GM12878 (cell line): ENCODE data around the gene ANKRD37. TPM values are rescaled to one million over a fixed set of nuclear protein-coding genes. Genes with fewer than 3 reads are reported as not detected.

ENCODE experiments used
- BRCA1 ChIP-seq: IDR thresholded peaks from 2 replicates; pipeline ENCODE4 v1.6.1; 2011; ENCODE audit warnings: low read depth, low read length, improper control_type of control experiment
- CHD2 ChIP-seq: IDR thresholded peaks from 2 replicates; pipeline ENCODE4 v1.6.1; 2011; ENCODE audit warnings: low read depth, low read length, improper control_type of control experiment, borderline replicate concordance
- CREM ChIP-seq: IDR thresholded peaks from 2 replicates; pipeline ENCODE4 v1.6.1; 2014; ENCODE audit warnings: antibody characterized with exemption, low read depth
- EGR1 ChIP-seq, 2 experiments: IDR thresholded peaks; 1 replicate in 1 of 2; 2 replicates in 1 of 2; pipeline ENCODE4 v1.6.1; 2011 to 2012; ENCODE audit warnings: low read depth in 2 of 2, low read length in 2 of 2, borderline replicate concordance in 1 of 2, mild to moderate bottlenecking in 1 of 2, moderate library complexity in 1 of 2
- EP300 ChIP-seq, 2 experiments: fragments of 150-350 bp in 1 of 2; IDR thresholded peaks; 2 replicates each; pipeline ENCODE4 v1.6.1; 2011 to 2012; ENCODE audit warnings: low read depth in 2 of 2, low read length in 2 of 2, borderline replicate concordance in 1 of 2, improper control_type of control experiment in 1 of 2, inconsistent platforms in 1 of 2; ENCODE audit not compliant: control insufficient read depth in 1 of 2
- EZH2 ChIP-seq: IDR thresholded peaks from 2 replicates; pipeline ENCODE4 v1.6.1; 2012; ENCODE audit warnings: low read depth, mild to moderate bottlenecking, control low read depth, inconsistent platforms, low read length, borderline replicate concordance; ENCODE audit not compliant: control insufficient read depth
- HDAC6 ChIP-seq: fragments of 200-600 bp; sonication (generic); IDR thresholded peaks from one replicate; pipeline ENCODE4 v1.8.0; 2017; ENCODE audit warnings: antibody characterized with exemption; ENCODE audit not compliant: unreplicated experiment
- IKZF1 ChIP-seq: fragments of 450-650 bp; conservative IDR thresholded peaks from 2 replicates; pipeline ENCODE4 v1.6.1; 2017; ENCODE audit warnings: antibody characterized with exemption, mild to moderate bottlenecking
- JUND ChIP-seq: IDR thresholded peaks from 2 replicates; pipeline ENCODE4 v1.6.1; 2012; ENCODE audit warnings: low read depth, mild to moderate bottlenecking, low read length, improper control_type of control experiment, moderate library complexity
- MXI1 ChIP-seq: fragments of 150-350 bp; IDR thresholded peaks from 2 replicates; pipeline ENCODE4 v1.6.1; 2011; ENCODE audit warnings: low read depth, mild to moderate bottlenecking, inconsistent platforms, low read length, improper control_type of control experiment
- NFXL1 ChIP-seq: fragments of 450-650 bp; IDR thresholded peaks from 2 replicates; pipeline ENCODE4 v1.6.1; 2017; ENCODE audit warnings: antibody characterized with exemption, mild to moderate bottlenecking, borderline replicate concordance
- NR2F1 ChIP-seq: fragments of 450-650 bp; conservative IDR thresholded peaks from 2 replicates; pipeline ENCODE4 v1.6.1; 2017; ENCODE audit warnings: mild to moderate bottlenecking
- NRF1 ChIP-seq: conservative IDR thresholded peaks from 2 replicates; pipeline ENCODE4 v1.6.1; 2011; ENCODE audit warnings: mild to moderate bottlenecking, low read depth, low read length, improper control_type of control experiment
- PAX8 ChIP-seq: fragments of 450-650 bp; IDR thresholded peaks from 2 replicates; pipeline ENCODE4 v1.6.1; 2017; ENCODE audit warnings: mild to moderate bottlenecking, moderate library complexity
- POLR2A ChIP-seq: IDR thresholded peaks from 2 replicates; pipeline ENCODE4 v1.6.1; 2011; ENCODE audit warnings: low read depth, mild to moderate bottlenecking, low read length
- POLR2AphosphoS5 ChIP-seq: IDR thresholded peaks from 2 replicates; pipeline ENCODE4 v1.6.1; 2011; ENCODE audit warnings: mild to moderate bottlenecking, low read length, inconsistent platforms
- PRDM15 ChIP-seq: fragments of 450-650 bp; formaldehyde crosslinking; IDR thresholded peaks from 2 replicates; pipeline ENCODE4 v1.4.0; 2020; ENCODE audit warnings: mild to moderate bottlenecking, moderate library complexity
- RAD51 ChIP-seq: fragments of 450-650 bp; IDR thresholded peaks from 2 replicates; pipeline ENCODE4 v1.6.1; 2016; ENCODE audit warnings: moderate library complexity, mild to moderate bottlenecking, inconsistent platforms
- SIN3A ChIP-seq: IDR thresholded peaks from 2 replicates; pipeline ENCODE4 v1.6.1; 2012; ENCODE audit warnings: low read depth, low read length, improper control_type of control experiment
- SIX5 ChIP-seq: IDR thresholded peaks from 2 replicates; pipeline ENCODE4 v1.6.1; 2011; ENCODE audit warnings: mild to moderate bottlenecking, low read depth, low read length, moderate library complexity; ENCODE audit not compliant: severe bottlenecking
- SKIL ChIP-seq: fragments of 450-650 bp; IDR thresholded peaks from 2 replicates; pipeline ENCODE4 v1.6.1; 2017; ENCODE audit warnings: mild to moderate bottlenecking, low read depth, inconsistent platforms; ENCODE audit not compliant: poor library complexity, severe bottlenecking
- SMC3 ChIP-seq: IDR thresholded peaks from 2 replicates; pipeline ENCODE4 v1.6.1; 2011; ENCODE audit warnings: low read length, improper control_type of control experiment, borderline replicate concordance
- TCF12 ChIP-seq: IDR thresholded peaks from 2 replicates; pipeline ENCODE4 v1.6.1; 2011; ENCODE audit warnings: low read depth, mild to moderate bottlenecking, low read length
- ZNF24 ChIP-seq: fragments of 450-650 bp; IDR thresholded peaks from 2 replicates; pipeline ENCODE4 v1.6.1; 2017; ENCODE audit warnings: antibody characterized with exemption, mild to moderate bottlenecking
- ZSCAN29 ChIP-seq: fragments of 450-650 bp; IDR thresholded peaks from 2 replicates; pipeline ENCODE4 v1.6.1; 2017; ENCODE audit warnings: mild to moderate bottlenecking, moderate library complexity
- ZZZ3 ChIP-seq: IDR thresholded peaks from 2 replicates; pipeline ENCODE4 v1.6.1; 2011; ENCODE audit warnings: low read depth; ENCODE audit not compliant: control insufficient read depth, insufficient read length
- polyA plus RNA-seq, 11 experiments: library from polyadenylated mRNA; depleted of rRNA in 4 of 11; unstranded in 6 of 11; stranded (reverse) in 5 of 11; fragments of >200 nt; fragmentation: Nextera tagmentation in 4 of 11; fragmentation: Illumina TruSeq in 1 of 11; extraction: Ambion mirVana in 4 of 11; extraction: Trizol in 1 of 11; gene quantifications; 1 replicate in 1 of 11; 2 replicates in 10 of 11; pipeline versions ENCODE4 v1.2.1 to v1.2.3, GENCODE V29; 2011 to 2016; ENCODE audit warnings: inconsistent platforms in 2 of 11, missing spikeins in 2 of 11, low read depth in 1 of 11
- total RNA-seq, 4 experiments: library from RNA; depleted of rRNA in 3 of 4; stranded (reverse); fragments of >200 nt in 3 of 4; fragmentation: Illumina TruSeq in 1 of 4; extraction: Trizol in 1 of 4; gene quantifications; 2 replicates each; pipeline versions ENCODE4 v1.2.1 to v1.2.3, GENCODE V29; 2013 to 2021

Gene ANKRD37
- total and polyA plus RNA-seq, 10 of the 15 experiments (the other 5 are each of a cell fraction or from before 2014, with no cell fraction given): 10.6 to 67.9 (median 24.2) TPM

GRCh38 chr4:185395956-185396723, 501 bp upstream of the ANKRD37 start (continued):
- TF ChIP-seq SMC3 (no peak), SKIL (no peak), PAX8 (no peak), NFXL1 (no peak), ZSCAN29 (0 out of 2 replicates have a peak, but pooled peaks have one; percentile 18), TCF12 (no peak), PRDM15 (CRISPR knock-in tag) (no peak), CHD2 (no peak), EZH2 (no peak), EP300 (IDR thresholded peaks at IDR 0.05; ENCODE audit: borderline replicate concordance in 1 of 2, control insufficient read depth in 1 of 2, low read depth in 2 of 2, low read length in 2 of 2) (0 out of 4 replicates have a peak, but pooled peaks of 1 of the 2 experiments have one; percentile 55), SIN3A (peak; percentile 76; the same call in 1 of the 2 replicates), SIX5 (no peak), ZNF24 (no peak), ZZZ3 (no peak), POLR2A (peak; percentile 86), CREM (peak; percentile 97), POLR2AphosphoS5 (peak; percentile 76), MXI1 (peak; percentile 96), HDAC6 (peak; percentile 90), RAD51 (no peak), BRCA1 (no peak), NRF1 (peak; percentile 81), NR2F1 (peak; percentile 76), EGR1 (IDR thresholded peaks at IDR 0.05; ENCODE audit: borderline replicate concordance in 1 of 2, low read depth in 2 of 2, low read length in 2 of 2) (peak in 1 of 2 experiments; percentile 75; a peak in 1 of 3 replicates), IKZF1 (peak; percentile 99), JUND (no peak)
